DND-41 (cell line): Measurements from ENCODE around the gene TRAPPC10.

Experiments used
- CTCF ChIP-seq: IDR thresholded peaks from 2 replicates; pipeline ENCODE4 v1.5.1; 2012; ENCODE audit warnings: borderline replicate concordance, low read length, moderate library complexity, mild to moderate bottlenecking; ENCODE audit not compliant: poor library complexity, severe bottlenecking; ENCODE audit errors: extremely low read depth
- EZH2 ChIP-seq: IDR thresholded peaks from 3 replicates; pipeline ENCODE4 v1.6.1; 2012; ENCODE audit warnings: borderline replicate concordance, low read depth, mild to moderate bottlenecking, moderate library complexity, low read length, inconsistent platforms; ENCODE audit not compliant: severe bottlenecking

- no peak for TF ChIP-seq CTCF
- no peak for TF ChIP-seq EZH2
These were observed 31.5 kb downstream of the TRAPPC10 start for GRCh38 chr21:44043613-44044012.
